A549 (cell line): ENCODE measurements around the gene C14orf132. TPM values are rescaled to one million over a fixed set of nuclear protein-coding genes. Genes with fewer than 3 reads are reported as not detected.

Source experiments
- ATAC-seq, 2 experiments: fragments of 200-7000 bp in 1 of 2; fragments of >200 bp in 1 of 2; cut with Nextera tagmentation in 1 of 2; cut with Tn5 transposase in 1 of 2; 3 replicates each; pipeline versions ENCODE4 v1.8.0 to v1.9.1; 2018 to 2020; ENCODE audit warnings: mild to moderate bottlenecking in 1 of 2, moderate library complexity in 1 of 2
- CTCF ChIA-PET: fragments of 300-600 bp; sonication (Branson Sonifier 250); formaldehyde crosslinking; extraction: SDS; loops from one replicate; lab custom pipeline; 2021; ENCODE audit warnings: antibody characterized with exemption, inconsistent platforms; lab: Yijun Ruan, JAX
- POLR2A ChIA-PET: fragments of 350-600 bp; formaldehyde crosslinking; extraction: SDS; loops from one replicate; lab custom pipeline; 2021; ENCODE audit warnings: antibody characterized with exemption, inconsistent platforms; lab: Yijun Ruan, JAX
- DNase-seq, 2 experiments: peaks; one replicate each; pipeline versions ENCODE4 v3.0.0 to v3.0.0-alpha.2; 2011 to 2016; ENCODE audit warnings: low read depth in 1 of 2, low spot score in 1 of 2
- FAIRE-seq: peaks from 2 replicates; lab custom pipeline; 2011; peaks lifted over from hg19 to GRCh38; lab: Jason Lieb, UNC
- H3K27ac ChIP-seq, 2 experiments: fragments of >200 bp; sonication (Bioruptor Twin); formaldehyde crosslinking; 3 replicates each; pipeline ENCODE4 v1.5.1; 2016 to 2017
- H3K4me1 ChIP-seq: fragments of >200 bp; sonication (Bioruptor Twin); formaldehyde crosslinking; 3 replicates; pipeline ENCODE4 v1.6.1; 2016
- H3K4me2 ChIP-seq: fragments of >200 bp; sonication (Bioruptor Twin); formaldehyde crosslinking; 3 replicates; pipeline ENCODE4 v1.6.1; 2016
- H3K4me3 ChIP-seq: fragments of >200 bp; sonication (Bioruptor Twin); formaldehyde crosslinking; 3 replicates; pipeline ENCODE4 v1.5.1; 2016
- H3K9me3 ChIP-seq: fragments of >200 bp; sonication (Bioruptor Twin); formaldehyde crosslinking; 3 replicates; pipeline ENCODE4 v1.6.1; 2016
- BCL3 ChIP-seq: fragments of >200 bp; sonication (Bioruptor Twin); formaldehyde crosslinking; IDR thresholded peaks from 3 replicates; pipeline ENCODE4 v1.6.1; 2016
- CBX8 ChIP-seq: fragments of 200-600 bp; sonication (generic); IDR thresholded peaks from 2 replicates; pipeline ENCODE4 v1.6.1; 2016
- CEBPB ChIP-seq, 2 experiments: fragments of >200 bp in 1 of 2; sonication (Bioruptor Twin) in 1 of 2; formaldehyde crosslinking in 1 of 2; IDR thresholded peaks; 2 replicates each; pipeline ENCODE4 v1.6.1; 2012 to 2016
- CHD2 ChIP-seq: fragments of 150-350 bp; IDR thresholded peaks from 2 replicates; pipeline ENCODE4 v1.6.1; 2014; ENCODE audit warnings: low read length; ENCODE audit not compliant: partially characterized antibody
- EHF ChIP-seq: fragments of 250-450 bp; sonication (Bioruptor Pico); IDR thresholded peaks from 2 replicates; pipeline ENCODE4 v1.5.0; 2020; ENCODE audit warnings: mild to moderate bottlenecking
- FOXS1 ChIP-seq: fragments of 250-450 bp; sonication (Bioruptor Pico); IDR thresholded peaks from 2 replicates; pipeline ENCODE4 v1.5.0; 2020; ENCODE audit warnings: mild to moderate bottlenecking, moderate library complexity
- GATA3 ChIP-seq: IDR thresholded peaks from 2 replicates; pipeline ENCODE4 v1.6.1; 2012; ENCODE audit warnings: borderline replicate concordance
- HOXB13 ChIP-seq: fragments of 250-450 bp; sonication (Bioruptor Pico); IDR thresholded peaks from 2 replicates; pipeline ENCODE4 v1.5.0; 2020; ENCODE audit warnings: low read depth, mild to moderate bottlenecking, moderate library complexity
- JUN ChIP-seq, 2 experiments: fragments of >200 bp; sonication (Bioruptor Twin); formaldehyde crosslinking; IDR thresholded peaks; 2 replicates in 1 of 2; 3 replicates in 1 of 2; pipeline ENCODE4 v1.6.1; 2016 to 2017
- KDM1A ChIP-seq: fragments of 200-600 bp; sonication (generic); IDR thresholded peaks from 2 replicates; pipeline ENCODE4 v1.6.1; 2016; ENCODE audit warnings: low read depth, mild to moderate bottlenecking
- MYC ChIP-seq: IDR thresholded peaks from 2 replicates; pipeline ENCODE4 v1.6.1; 2012; ENCODE audit warnings: mild to moderate bottlenecking, inconsistent platforms, low read length, improper control_type of control experiment, borderline replicate concordance
- NFE2L2 ChIP-seq: fragments of 150-350 bp; conservative IDR thresholded peaks from 2 replicates; pipeline ENCODE4 v1.6.1; 2014; ENCODE audit warnings: low read length
- PBX3 ChIP-seq: IDR thresholded peaks from 2 replicates; pipeline ENCODE4 v1.6.1; 2012
- POLR2A ChIP-seq: IDR thresholded peaks from 2 replicates; pipeline ENCODE4 v1.6.1; 2012; ENCODE audit warnings: mild to moderate bottlenecking, low read length
- RNF2 ChIP-seq: fragments of 200-600 bp; sonication (generic); IDR thresholded peaks from 2 replicates; pipeline ENCODE4 v1.6.1; 2016; ENCODE audit warnings: low read depth, mild to moderate bottlenecking, antibody characterized with exemption, moderate library complexity, borderline replicate concordance
- SREBF2 ChIP-seq: fragments of 450-650 bp; IDR thresholded peaks from 2 replicates; pipeline ENCODE4 v1.6.1; 2014; ENCODE audit warnings: mild to moderate bottlenecking, moderate library complexity
- TP53 ChIP-seq: fragments of 250-450 bp; sonication (Bioruptor Pico); IDR thresholded peaks from 2 replicates; pipeline ENCODE4 v1.5.0; 2021; ENCODE audit warnings: mild to moderate bottlenecking, moderate library complexity
- USF2 ChIP-seq: fragments of 450-650 bp; IDR thresholded peaks from 2 replicates; pipeline ENCODE4 v1.6.1; 2014; ENCODE audit warnings: antibody characterized with exemption
- ZFP36 ChIP-seq: fragments of 450-650 bp; IDR thresholded peaks from 2 replicates; pipeline ENCODE4 v1.6.1; 2014; ENCODE audit warnings: borderline replicate concordance; ENCODE audit not compliant: partially characterized antibody
- ZSCAN20 ChIP-seq: fragments of 250-450 bp; sonication (Bioruptor Pico); IDR thresholded peaks from 2 replicates; pipeline ENCODE4 v1.8.0; 2022; ENCODE audit warnings: mild to moderate bottlenecking, moderate library complexity
- WGBS: methylation state at CpG from one replicate; pipeline ENCODE4 v1.1.6; 2017; ENCODE audit errors: missing lambda C conversion rate; 5-methylcytosine and 5-hydroxymethylcytosine counted together
- polyA plus RNA-seq, 4 experiments: library from polyadenylated mRNA; depleted of rRNA in 3 of 4; stranded (reverse); fragments of >200 nt; fragmentation: RNase III in 1 of 4; extraction: RNeasy Plus Mini Kit Qiagen cat#74134 plus additional on column Dnase treatment in 1 of 4; gene quantifications; 2 replicates in 3 of 4; 3 replicates in 1 of 4; pipeline ENCODE4 v1.2.3, GENCODE V29; 2011 to 2017

The C14orf132 gene
- polyA plus RNA-seq, 2 of the 4 experiments (the other 2 are of a cell fraction) = 4.6 to 8.5 TPM

GRCh38 chr14:96027431-96028355, 11.5 kb upstream of the C14orf132 start:
- Histone ChIP-seq H3K9me3 (no peaks in the 10 kb centered on the region), H3K4me1 (no peaks in the 10 kb centered on the region), H3K27ac (no peak overlapping the region), H3K4me2 (no peak overlapping the region), H3K4me3 (no peak overlapping the region)
- DNase-seq = no peak
- POLR2A ChIA-PET = no interaction called here
- TF ChIP-seq MYC = no peak
- TF ChIP-seq CHD2 = no peak
- no peak for TF ChIP-seq SREBF2
- no peak for TF ChIP-seq POLR2A
- TF ChIP-seq NFE2L2 = no peak
- CTCF ChIA-PET = interaction anchor here (0.8 to 1.6 kb wide), 4 partner anchors 17 to 468 kb away, joined by 3 to 4 read pairs (median 4); no protein-coding TSS in a partner anchor
- ATAC-seq = no peak
- FAIRE-seq = no peak
- 17% methylated on average over 8 of the region's 8 CpGs for WGBS

GRCh38 chr14:96029089-96029645, 10.0 kb upstream of the C14orf132 start:
- TF ChIP-seq JUN (IDR thresholded peaks at IDR 0.05) (no peak), PBX3 (no peak), EHF (CRISPR knock-in tag) (no peak), GATA3 (no peak), CHD2 (no peak), ZSCAN20 (CRISPR knock-in tag) (no peak), MYC (no peak), CBX8 (no peak), SREBF2 (no peak), FOXS1 (no peak), HOXB13 (no peak), BCL3 (no peak), CEBPB (IDR thresholded peaks at IDR 0.05) (no peak), RNF2 (no peak), KDM1A (no peak), USF2 (no peak), ZFP36 (no peak), TP53 (no peak)
- Histone ChIP-seq H3K27ac (no peak overlapping the region), H3K9me3 (no peaks in the 10 kb centered on the region), H3K4me1 (no peaks in the 10 kb centered on the region), H3K4me2 (no peak overlapping the region), H3K4me3 (no peak overlapping the region)
- FAIRE-seq = no peak
- ATAC-seq = no peak
- 10% methylated on average over 4 of the region's 4 CpGs for WGBS
- ChIA-PET CTCF (no interaction called here), POLR2A (no interaction called here)
- DNase-seq = no peak
